Endothelial cell of umbilical vein (primary cell): ENCODE measurements around the gene EML6.

Experiments used
- CTCF ChIP-seq, 2 donors: IDR thresholded peaks; 1 replicate in 1 of 2; 2 replicates in 1 of 2; pipeline ENCODE4 v1.5.1; 2011; ENCODE audit warnings: low read length in 2 of 2, mild to moderate bottlenecking in 2 of 2, moderate library complexity in 2 of 2, control low read depth in 1 of 2, inconsistent platforms in 1 of 2, low read depth in 1 of 2; ENCODE audit not compliant: insufficient read depth in 1 of 2; ENCODE audit errors: extremely low read depth in 1 of 2
- EZH2 ChIP-seq: IDR thresholded peaks from 2 replicates; pipeline ENCODE4 v1.6.1; 2012; ENCODE audit warnings: borderline replicate concordance, low read depth, mild to moderate bottlenecking, moderate library complexity, low read length, inconsistent platforms; ENCODE audit not compliant: severe bottlenecking
- JUN ChIP-seq: IDR thresholded peaks from 2 replicates; pipeline ENCODE4 v1.6.1; 2011; ENCODE audit warnings: borderline replicate concordance, low read depth; ENCODE audit not compliant: insufficient read length, insufficient read depth
- MYC ChIP-seq: IDR thresholded peaks from one replicate; pipeline ENCODE4 v1.6.1; 2011; ENCODE audit warnings: mild to moderate bottlenecking, low read depth, low read length
- POLR2A ChIP-seq: IDR thresholded peaks from 2 replicates; pipeline ENCODE4 v1.6.1; 2012; ENCODE audit warnings: low read depth, mild to moderate bottlenecking, control low read depth, low read length
- POLR2AphosphoS5 ChIP-seq: IDR thresholded peaks from 2 replicates; pipeline ENCODE4 v1.6.1; 2012; ENCODE audit warnings: low read depth, mild to moderate bottlenecking, control low read depth, low read length, moderate library complexity; ENCODE audit not compliant: insufficient read depth

GRCh38 chr2:54830546-54830945 lies 107.1 kb downstream of the EML6 start:
- TF ChIP-seq POLR2A (no peak), CTCF (IDR thresholded peaks at IDR 0.05; ENCODE audit: extremely low read depth in 1 of 2, insufficient read depth in 1 of 2, low read depth in 1 of 2, low read length in 2 of 2) (no peak), EZH2 (no peak), POLR2AphosphoS5 (no peak), JUN (no peak), MYC (no peak)
